Vagina (tissue), 2 donors: ENCODE data around the gene ZNF276. TPM values are rescaled to one million over a fixed set of nuclear protein-coding genes. Genes with fewer than 3 reads are reported as not detected.

Source experiments
- DNase-seq, 2 donors: peaks; one replicate each; pipeline ENCODE4 v3.0.0-alpha.2; 2017; ENCODE audit errors: extremely low spot score in 2 of 2
- H3K27ac ChIP-seq: fragments of 200-600 bp; sonication (generic); one replicate; pipeline ENCODE4 v1.5.1; 2019
- H3K27me3 ChIP-seq: fragments of 200-600 bp; sonication (generic); one replicate; pipeline ENCODE4 v1.5.1; 2019
- H3K36me3 ChIP-seq, 2 donors: fragments of 200-600 bp; sonication (generic); one replicate each; pipeline ENCODE4 v1.5.1; 2017 to 2019
- H3K4me1 ChIP-seq: fragments of 200-600 bp; sonication (generic); one replicate; pipeline ENCODE4 v1.5.1; 2019
- H3K4me3 ChIP-seq, 2 donors: fragments of 200-600 bp; sonication (generic); 1 replicate in 1 of 2; 2 replicates in 1 of 2; pipeline ENCODE4 v1.5.1; 2016 to 2019
- H3K9me3 ChIP-seq: fragments of 200-600 bp; sonication (generic); one replicate; pipeline ENCODE4 v1.5.1; 2019
- CTCF ChIP-seq, 3 experiments: fragments of 450-650 bp in 2 of 3; fragments of 200-600 bp in 1 of 3; sonication (generic) in 1 of 3; IDR thresholded peaks; one replicate each; pipeline ENCODE4 v1.5.1; 2017 to 2019; ENCODE audit warnings: antibody characterized with exemption in 3 of 3, mild to moderate bottlenecking in 2 of 3, moderate library complexity in 2 of 3
- POLR2A ChIP-seq, 2 donors: fragments of 450-650 bp; IDR thresholded peaks; one replicate each; pipeline ENCODE4 v1.6.1; 2017; ENCODE audit warnings: antibody characterized with exemption in 2 of 2, mild to moderate bottlenecking in 2 of 2, moderate library complexity in 2 of 2
- POLR2AphosphoS5 ChIP-seq, 2 donors: sonication (generic); formaldehyde crosslinking; IDR thresholded peaks; one replicate each; pipeline ENCODE4 v1.9.0; 2017; ENCODE audit warnings: antibody characterized with exemption in 2 of 2, mild to moderate bottlenecking in 2 of 2, low read depth in 1 of 2; ENCODE audit not compliant: insufficient read depth in 1 of 2
- intact Hi-C: fragments of 100-400 bp; cut with DNase I; formaldehyde crosslinking; loops from one replicate; pipeline ENCODE4 v1.15.1; 2023
- total RNA-seq: library from RNA; depleted of rRNA; stranded (reverse); fragments of >200 nt; gene quantifications from one replicate; pipeline ENCODE4 v1.2.3, GENCODE V29; 2016

The ZNF276 gene
- total RNA-seq, 1 donor from 2014 or later = 57.0 TPM

- Histone ChIP-seq H3K27me3 (no peaks in the 10 kb centered on the region), H3K4me3 (no peak overlapping the region), H3K36me3 (peaks cover 0 to 73% of the 10 kb centered on the region in 2 donors), H3K4me1 (no peaks in the 10 kb centered on the region), H3K27ac (no peak overlapping the region), H3K9me3 (no peaks in the 10 kb centered on the region)
- no peak for DNase-seq
- intact Hi-C loops = no loop called here
- TF ChIP-seq POLR2AphosphoS5 (IDR thresholded peaks at IDR 0.05; ENCODE audit: insufficient read depth in 1 of 2, low read depth in 1 of 2) (no peak), CTCF (IDR thresholded peaks at IDR 0.05) (no peak), POLR2A (IDR thresholded peaks at IDR 0.05) (no peak)
These were observed 8.7 kb downstream of the ZNF276 start for GRCh38 chr16:89729863-89730593.

- no peak for DNase-seq
These were observed 9.4 kb downstream of the ZNF276 start for GRCh38 chr16:89730610-89731234.

GRCh38 chr16:89732142-89732917 lies 11.0 kb downstream of the ZNF276 start:
- no peaks in the 10 kb centered on the region for H3K4me1 ChIP-seq
- peaks cover 0 to 91% of the 10 kb centered on the region in 2 donors for H3K36me3 ChIP-seq
- H3K9me3 ChIP-seq = no peaks in the 10 kb centered on the region
- no peak overlapping the region for H3K27ac ChIP-seq
- H3K4me3 ChIP-seq = no peak overlapping the region
- no peaks in the 10 kb centered on the region for H3K27me3 ChIP-seq
- TF ChIP-seq POLR2AphosphoS5 (IDR thresholded peaks at IDR 0.05; ENCODE audit: insufficient read depth in 1 of 2, low read depth in 1 of 2) (no peak), POLR2A (IDR thresholded peaks at IDR 0.05) (no peak), CTCF (IDR thresholded peaks at IDR 0.05) (no peak)
- no peak for DNase-seq
- intact Hi-C loops = no loop called here

More at GRCh38 chr16:89730610-89731234, 9.4 kb downstream of the ZNF276 start:
- TF ChIP-seq POLR2A (IDR thresholded peaks at IDR 0.05) (no peak), CTCF (IDR thresholded peaks at IDR 0.05) (no peak), POLR2AphosphoS5 (IDR thresholded peaks at IDR 0.05; ENCODE audit: insufficient read depth in 1 of 2, low read depth in 1 of 2) (no peak)
- H3K4me1 ChIP-seq = no peaks in the 10 kb centered on the region
- H3K27me3 ChIP-seq = no peaks in the 10 kb centered on the region
- intact Hi-C loops = no loop called here
- H3K27ac ChIP-seq = no peak overlapping the region
- no peak overlapping the region for H3K4me3 ChIP-seq
- H3K9me3 ChIP-seq = no peaks in the 10 kb centered on the region
- H3K36me3 ChIP-seq = peaks cover 0 to 80% of the 10 kb centered on the region in 2 donors

GRCh38 chr16:89732918-89733242 lies 11.5 kb downstream of the ZNF276 start:
- DNase-seq = no peak
- Histone ChIP-seq H3K4me3 (no peak overlapping the region), H3K9me3 (no peaks in the 10 kb centered on the region), H3K27me3 (no peaks in the 10 kb centered on the region), H3K4me1 (no peaks in the 10 kb centered on the region), H3K36me3 (peaks cover 0 to 91% of the 10 kb centered on the region in 2 donors), H3K27ac (no peak overlapping the region)
- TF ChIP-seq CTCF (IDR thresholded peaks at IDR 0.05) (no peak), POLR2AphosphoS5 (IDR thresholded peaks at IDR 0.05; ENCODE audit: insufficient read depth in 1 of 2, low read depth in 1 of 2) (no peak), POLR2A (IDR thresholded peaks at IDR 0.05) (no peak)
- intact Hi-C loops = no loop called here
